Stimulated activated CD8-positive, alpha-beta memory T cell treated with anti-CD3 and anti-CD28 coated beads, Interleukin-15, amount 100 ng/mL, for 4 hours (primary cell): ENCODE data around the gene GBF1.
"Not testable (repeated sequence)": the region's sequence is repeated elsewhere in the genome, so short reads cannot be mapped to it uniquely, and the experiment has no call there.

Experiments used
- DNase-seq, 2 donors: peaks; one replicate each; pipeline ENCODE4 v3.0.0-alpha.2; 2020; ENCODE audit warnings: low read depth in 2 of 2

The GBF1 gene, protein sequence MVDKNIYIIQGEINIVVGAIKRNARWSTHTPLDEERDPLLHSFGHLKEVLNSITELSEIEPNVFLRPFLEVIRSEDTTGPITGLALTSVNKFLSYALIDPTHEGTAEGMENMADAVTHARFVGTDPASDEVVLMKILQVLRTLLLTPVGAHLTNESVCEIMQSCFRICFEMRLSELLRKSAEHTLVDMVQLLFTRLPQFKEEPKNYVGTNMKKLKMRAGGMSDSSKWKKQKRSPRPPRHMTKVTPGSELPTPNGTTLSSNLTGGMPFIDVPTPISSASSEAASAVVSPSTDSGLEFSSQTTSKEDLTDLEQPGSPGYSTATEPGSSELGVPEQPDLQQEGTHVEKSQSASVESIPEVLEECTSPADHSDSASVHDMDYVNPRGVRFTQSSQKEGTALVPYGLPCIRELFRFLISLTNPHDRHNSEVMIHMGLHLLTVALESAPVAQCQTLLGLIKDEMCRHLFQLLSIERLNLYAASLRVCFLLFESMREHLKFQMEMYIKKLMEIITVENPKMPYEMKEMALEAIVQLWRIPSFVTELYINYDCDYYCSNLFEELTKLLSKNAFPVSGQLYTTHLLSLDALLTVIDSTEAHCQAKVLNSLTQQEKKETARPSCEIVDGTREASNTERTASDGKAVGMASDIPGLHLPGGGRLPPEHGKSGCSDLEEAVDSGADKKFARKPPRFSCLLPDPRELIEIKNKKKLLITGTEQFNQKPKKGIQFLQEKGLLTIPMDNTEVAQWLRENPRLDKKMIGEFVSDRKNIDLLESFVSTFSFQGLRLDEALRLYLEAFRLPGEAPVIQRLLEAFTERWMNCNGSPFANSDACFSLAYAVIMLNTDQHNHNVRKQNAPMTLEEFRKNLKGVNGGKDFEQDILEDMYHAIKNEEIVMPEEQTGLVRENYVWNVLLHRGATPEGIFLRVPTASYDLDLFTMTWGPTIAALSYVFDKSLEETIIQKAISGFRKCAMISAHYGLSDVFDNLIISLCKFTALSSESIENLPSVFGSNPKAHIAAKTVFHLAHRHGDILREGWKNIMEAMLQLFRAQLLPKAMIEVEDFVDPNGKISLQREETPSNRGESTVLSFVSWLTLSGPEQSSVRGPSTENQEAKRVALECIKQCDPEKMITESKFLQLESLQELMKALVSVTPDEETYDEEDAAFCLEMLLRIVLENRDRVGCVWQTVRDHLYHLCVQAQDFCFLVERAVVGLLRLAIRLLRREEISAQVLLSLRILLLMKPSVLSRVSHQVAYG (N-terminal part only)

DNA sequence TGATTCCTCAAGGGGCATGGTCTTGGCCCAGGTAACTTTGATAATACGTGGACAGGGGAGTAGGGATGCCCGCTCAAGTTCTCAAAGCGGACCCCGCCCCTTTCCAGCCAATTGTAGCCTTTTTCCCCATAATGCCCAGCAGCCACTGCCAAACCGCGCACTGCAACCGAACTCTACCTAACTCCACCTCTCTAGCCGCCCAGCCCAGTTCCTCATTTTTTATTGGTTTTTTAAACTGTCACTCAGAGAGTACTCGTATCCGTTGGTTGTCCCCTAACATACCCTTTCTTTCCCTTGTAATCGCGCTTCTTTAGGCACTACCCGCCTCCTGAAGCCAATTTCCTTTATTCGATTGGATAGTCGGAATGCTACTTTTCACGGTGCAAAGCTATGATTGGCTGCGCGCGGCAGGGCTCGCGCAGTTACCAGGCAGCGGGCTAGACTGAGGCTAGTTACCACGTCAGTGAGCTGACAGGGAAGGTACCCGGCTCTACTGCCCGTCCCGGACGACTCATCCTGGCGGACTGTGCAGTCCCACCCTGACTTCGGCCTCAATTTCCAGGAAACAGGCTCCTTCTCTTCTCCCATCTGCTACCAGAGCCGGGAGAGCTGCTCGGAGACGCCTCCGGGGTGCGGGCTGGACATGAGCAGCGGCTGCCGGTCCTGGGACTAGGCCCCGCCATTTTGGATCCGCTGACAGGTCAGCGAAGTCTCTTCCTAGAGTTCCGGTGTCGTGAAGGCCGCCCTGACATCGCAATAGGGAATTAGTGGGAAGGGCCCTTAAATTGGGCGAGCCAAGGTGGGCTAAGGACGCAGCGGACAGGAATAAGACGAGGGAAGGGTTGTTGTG, at the start of gene GBF1:
Gene GBF1 (plus strand): TSS at position 451 of the 850 bp plus-strand sequence. CDS start 13,407 bp downstream, outside the sequence.
- DNase-seq, result peak; percentile 74 to 82

DNA sequence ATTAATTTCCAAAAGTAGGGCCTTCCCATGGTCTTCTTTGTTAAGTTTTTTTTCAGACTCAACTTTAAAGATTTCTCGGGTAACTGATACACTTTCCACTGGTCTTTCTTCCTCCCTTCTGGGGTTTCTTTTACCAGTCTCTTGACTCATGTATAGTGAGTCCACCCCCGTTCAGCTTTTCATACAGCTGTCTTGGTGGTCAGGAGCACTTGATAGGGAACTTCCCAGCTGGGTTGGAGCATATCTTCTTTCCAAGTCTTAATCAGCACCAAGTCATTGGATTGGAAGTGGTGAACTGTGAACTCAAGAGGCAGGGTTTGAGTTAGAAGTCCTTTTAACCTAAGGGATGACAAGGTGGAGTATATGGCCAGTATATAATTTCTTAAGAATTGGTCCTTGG, 48.4 kb upstream of the GBF1 start:
- no peak for DNase-seq

DNA sequence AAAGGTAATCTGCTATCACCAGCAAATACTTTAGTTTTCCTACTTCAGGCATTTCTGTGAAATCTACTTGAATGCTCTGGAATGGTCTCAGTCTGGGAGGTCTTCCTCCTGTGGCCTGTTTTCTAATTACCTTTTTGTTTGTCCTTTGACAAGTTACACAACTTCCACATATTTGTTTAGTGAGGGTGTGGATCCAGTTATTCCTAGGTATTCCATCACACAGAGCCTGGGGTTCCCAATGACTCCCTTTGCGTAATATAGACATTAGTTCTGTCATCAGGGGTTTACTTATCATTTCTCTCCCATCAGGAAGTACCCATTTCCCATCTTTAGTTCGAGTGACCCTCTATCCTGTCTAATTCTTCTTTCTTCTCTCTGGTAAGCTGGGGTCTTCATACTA, 47.3 kb upstream of the GBF1 start:
- DNase-seq, result no peak

DNA sequence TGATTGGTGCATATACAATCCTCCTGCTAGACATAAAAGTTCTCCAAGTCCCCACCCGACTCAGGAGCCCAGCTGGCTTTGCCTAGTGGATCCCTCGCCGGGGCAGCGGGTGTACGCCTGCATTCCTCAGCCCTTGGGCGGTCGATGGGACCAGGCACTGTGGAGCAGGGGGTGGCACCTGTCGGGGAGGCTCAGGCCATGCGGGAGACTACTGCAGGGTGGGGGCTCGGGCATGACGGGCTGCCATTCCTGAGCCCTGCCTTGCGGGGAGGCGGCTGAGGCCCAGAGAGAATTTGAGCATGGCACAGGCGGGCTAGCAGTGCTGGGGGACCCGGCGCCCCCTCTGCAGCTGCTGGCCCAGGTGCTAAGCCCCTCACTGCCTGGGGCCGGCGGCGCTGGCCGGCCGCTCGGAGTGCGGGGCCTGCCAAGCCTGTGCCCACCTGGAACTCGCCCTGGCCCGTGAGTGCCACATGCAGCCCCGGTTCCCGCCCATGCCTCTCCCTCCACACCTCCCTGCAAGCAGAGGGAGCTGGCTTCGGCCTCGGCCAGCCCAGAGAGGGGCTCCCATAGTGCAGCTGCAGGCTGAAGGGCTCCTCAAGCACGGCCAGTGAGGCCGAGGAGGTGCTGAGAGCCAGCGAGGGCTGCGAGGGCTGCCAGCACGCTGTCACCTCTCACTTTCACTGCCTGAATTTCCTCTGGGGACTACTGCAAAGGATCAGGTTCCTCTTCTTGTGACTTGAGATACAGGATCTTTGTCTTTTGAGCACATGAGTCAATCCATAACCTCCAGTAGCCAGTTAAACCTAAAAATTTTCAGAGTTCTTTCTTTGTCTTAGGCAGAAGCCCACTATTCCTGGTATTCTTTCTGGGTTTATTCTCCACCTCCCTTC, 44.3 kb upstream of the GBF1 start:
- DNase-seq, result no peak

DNA sequence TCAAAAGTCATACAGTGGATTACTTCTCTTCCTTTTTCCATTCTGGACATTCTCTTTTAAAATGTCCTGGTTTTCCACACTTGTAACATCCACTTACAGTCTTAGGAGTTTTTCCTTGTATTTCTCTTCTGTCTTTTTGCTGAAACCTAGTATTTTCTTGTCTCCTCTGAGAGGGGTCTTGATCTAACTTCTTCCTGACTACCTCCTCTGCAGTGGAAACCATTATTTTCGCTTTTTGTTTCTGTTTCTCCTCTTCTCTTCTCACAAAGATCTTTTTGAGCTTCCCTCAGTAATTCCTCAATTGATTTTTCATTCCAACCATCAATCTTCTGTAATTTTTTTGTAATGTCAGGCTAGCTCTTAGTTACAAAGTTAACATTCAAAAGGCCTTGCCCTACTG, 42.9 kb upstream of the GBF1 start:
- no peak for DNase-seq

DNA sequence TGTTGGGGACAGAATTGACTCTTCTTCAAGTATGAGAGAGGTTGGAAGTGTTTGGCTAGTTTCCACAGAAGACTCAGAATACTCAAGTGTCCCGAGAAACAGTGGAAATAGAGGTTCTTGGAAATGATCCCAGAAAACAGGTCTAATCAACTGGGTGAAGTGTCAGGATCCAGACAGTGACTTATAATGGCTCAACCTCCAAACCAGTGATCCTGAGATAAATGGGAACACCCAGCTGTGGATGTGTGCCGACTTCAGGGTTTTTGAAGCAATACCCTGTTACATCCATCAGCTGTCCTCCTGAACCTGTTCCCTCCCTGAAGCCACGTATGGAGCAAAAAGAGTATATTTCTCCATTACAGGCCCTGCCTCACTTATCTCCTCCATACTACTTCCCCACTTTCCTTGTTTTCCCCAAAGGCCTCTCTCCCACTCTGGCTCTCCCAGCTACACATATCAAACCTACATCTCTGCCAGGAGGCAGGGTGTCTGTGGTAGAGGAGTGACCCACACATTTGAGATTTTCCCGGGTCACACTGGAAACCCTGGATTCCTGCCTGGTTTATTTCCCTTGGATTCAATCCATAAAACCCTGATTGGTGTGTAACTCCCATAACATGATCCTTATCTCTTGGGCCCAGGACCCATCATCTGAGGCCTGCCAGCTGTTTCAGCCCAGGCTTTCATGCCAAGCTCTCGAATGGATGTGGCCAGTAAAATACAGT, 36.9 kb upstream of the GBF1 start:
- no peak for DNase-seq

DNA sequence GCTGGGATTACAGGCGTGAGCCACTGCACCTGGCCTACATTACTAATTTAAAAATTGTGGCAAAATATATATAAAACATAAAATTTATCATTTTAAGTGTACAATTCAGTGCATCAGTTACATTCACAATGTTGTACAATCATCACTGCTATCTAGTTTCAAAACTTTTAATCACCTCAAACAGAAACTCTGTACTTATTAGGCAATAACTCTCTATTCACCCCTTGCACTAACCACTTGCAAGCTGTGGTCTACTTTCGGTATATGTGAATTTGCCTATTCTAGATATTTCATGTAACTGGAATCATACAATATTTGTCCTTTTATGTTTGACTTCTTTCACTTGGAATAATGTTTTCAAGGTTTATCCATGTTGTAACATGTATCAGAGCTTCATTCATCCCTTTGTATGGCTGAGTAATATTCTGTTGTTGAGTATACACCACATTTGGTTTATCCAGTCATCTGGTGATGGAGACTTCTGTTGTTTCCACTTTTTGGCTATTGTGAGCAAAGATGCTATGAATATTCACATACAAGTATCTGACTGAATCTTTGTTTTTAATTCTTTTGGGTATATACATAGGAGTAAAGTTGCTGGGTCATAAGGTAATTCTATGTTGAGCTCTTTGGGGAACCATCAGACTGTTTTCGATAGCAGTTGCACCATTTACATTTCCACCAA, 33.6 kb upstream of the GBF1 start:
- no peak for DNase-seq

DNA sequence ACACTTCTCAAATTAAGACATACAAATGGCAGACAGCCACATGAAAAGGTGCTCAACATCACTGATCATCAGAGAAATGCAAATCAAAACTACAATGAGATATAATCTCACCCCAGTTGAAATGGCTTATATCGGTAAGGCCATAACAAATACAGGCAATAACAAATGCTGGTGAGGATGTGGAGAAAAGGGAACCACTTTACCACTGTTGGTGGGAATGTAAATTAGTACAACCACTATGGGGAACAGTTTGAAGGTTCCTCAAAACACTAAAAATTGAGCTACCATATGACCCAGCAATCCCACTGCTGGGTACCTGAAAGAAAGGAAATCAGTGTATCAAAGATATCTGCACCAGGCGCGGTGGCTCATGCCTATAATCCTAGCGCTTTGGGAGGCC, 31.7 kb upstream of the GBF1 start:
- not testable (repeated sequence) for DNase-seq

DNA sequence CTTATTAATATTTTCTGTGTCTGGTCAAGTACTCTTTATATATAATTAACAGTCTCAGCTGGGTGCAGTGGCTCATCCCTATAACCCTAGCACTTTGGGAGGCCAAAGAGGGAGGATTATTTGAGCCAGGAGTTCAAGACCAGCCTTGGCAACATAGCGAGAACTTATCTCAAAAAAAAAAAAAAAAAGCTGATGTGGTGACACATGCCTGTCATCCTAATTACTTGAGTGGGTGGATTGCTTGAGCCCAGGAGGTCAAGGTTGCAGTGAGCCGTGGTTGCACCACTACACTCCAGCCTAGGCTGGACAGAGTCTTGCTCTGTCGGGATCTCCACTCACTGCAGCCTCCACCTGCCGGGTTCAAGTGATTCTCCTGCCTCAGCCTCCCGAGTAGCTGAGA, 26.0 kb upstream of the GBF1 start:
- DNase-seq, result no peak

DNA sequence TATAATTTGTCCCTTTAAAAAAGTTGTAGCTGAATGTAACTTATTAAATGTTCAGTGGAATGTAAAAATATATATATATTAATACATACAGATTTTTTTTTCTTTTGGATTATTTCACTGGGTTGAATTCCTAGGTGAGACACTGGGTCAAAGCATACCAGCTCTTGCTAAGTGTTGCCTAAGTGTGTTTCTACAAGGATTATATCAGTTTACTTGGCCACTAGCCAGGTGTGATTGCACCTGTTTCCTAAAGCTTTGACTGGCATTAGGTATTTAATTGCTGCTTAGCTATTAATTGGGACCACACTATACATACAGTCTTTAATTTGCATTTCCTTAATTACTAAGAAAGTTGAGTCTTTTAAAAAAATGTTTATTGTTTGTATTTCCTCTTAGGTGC, 24.7 kb upstream of the GBF1 start:
- no peak for DNase-seq

DNA sequence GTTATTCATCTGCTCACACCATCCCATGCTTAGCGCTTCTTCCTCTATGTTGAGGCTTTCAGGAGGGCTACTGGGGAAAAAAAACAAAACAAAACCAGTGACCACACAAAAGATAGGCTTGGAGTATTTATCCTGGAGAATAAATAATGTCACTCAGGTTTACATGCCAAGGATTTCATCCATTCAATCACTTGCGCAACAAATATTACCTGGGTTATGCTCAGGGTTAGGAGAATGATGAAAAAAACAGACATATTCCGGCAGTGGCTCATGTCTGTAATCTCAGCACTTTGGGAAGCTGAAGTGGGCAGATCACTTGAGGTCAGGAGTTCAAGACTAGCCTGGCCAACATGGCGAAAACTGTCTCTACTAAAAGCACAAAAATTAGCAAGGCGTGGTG, 22.5 kb upstream of the GBF1 start:
- no peak for DNase-seq

DNA sequence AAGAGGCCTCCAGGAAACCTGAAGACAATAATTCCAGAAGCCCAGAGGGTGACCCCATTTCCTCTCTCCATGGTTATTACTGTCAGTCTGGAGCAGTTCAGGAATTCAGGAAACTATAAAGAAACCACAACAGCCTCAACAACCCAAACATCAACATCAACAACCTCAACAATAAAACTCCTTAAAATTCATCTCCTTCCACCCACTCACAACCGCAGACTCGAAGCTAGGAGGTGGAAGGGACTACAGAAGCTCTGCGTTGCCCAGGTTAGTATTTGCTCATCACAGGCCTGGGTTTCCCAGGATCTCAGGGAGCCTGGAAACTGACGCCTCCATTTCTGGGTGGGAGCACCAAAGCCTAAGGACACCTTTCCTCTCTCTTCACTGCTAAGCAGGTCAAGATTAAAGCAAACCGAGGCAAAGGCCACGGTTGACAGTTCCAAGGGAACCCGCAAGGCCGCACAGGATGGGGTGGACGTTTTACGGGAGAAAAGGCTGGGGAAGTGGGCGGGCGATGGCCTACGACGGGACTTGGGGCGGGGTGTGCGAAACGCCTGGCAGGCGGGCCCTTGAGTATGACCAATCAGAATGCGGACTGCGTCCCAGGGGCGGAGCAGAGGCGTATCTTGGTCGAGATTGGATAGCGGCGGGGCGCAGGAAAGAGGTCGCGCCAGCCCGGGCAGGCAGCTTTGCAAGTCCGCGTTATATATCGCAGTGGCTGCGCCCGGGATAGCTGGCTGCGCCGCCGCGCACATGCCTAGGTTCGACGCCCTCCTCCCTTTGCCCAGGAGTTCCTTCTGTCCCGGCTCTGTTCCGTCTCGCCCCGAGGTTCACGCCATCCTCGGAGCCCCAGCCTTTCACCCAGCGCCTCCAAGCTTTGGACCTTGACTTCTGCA, 19.4 kb upstream of the GBF1 start, which contains the start of gene ELOVL3:
Gene ELOVL3 (plus strand): TSS at position 654 of the 896 bp plus-strand sequence. CDS start 250 bp downstream, outside the sequence.
- DNase-seq, result peak; percentile 60 to 65

DNA sequence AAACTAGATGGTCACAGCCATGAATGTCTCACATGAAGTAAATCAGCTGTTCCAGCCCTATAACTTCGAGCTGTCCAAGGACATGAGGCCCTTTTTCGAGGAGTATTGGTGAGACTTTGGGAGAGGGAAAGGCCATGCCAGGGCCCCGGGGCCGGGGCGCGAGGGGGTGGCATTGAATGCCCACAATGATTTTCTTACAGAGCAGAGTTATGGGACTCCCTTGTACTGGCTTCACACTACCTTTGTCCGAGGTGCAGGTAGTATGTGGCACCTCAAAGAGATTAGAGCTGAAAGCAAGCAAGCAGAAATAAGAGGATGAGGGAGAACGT, 18.8 kb upstream of the GBF1 start:
- DNase-seq, result no peak

DNA sequence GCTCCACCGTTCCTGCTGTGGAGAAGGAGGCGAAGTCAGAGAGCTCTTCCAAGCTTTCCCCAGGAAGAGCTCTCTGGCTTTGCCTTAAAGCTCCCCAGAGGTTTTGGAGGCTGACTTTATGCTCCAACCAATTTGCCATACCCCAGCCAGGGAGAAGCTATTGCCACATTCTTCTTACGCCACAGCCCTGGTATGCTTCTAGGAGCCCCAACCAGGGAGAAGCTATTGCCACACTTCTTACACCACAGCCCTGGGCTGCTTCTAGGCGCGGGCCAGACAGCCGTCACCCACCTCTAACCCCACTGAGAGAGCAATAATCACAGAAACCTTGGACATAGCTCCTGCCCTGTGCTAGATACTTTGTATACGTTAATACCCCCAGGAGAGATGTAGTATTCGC, 18.3 kb upstream of the GBF1 start:
- no peak for DNase-seq

DNA sequence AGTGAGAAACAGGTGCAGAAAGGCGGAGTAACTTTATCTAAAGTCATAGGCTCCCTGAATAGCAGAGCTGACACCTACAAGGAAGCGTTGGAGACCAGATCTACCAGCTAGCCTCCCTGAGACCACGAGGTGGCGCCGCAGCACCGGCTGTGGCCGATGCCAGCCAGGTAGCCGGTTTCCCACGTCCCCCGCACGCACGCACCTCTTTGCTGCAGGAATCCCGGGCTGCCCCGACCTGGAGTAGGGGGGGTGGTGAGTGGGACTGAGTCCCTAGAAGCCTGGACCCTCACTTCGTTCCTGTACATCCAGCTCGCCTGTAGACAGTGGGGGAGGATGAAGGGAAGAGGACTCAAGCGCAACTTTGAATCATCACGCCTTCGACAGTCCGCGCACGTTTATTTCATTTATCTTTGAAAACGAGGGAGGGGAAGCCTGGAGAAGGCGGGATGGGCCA, 15.5 kb upstream of the GBF1 start:
- DNase-seq, result peak; percentile 63 to 70

DNA sequence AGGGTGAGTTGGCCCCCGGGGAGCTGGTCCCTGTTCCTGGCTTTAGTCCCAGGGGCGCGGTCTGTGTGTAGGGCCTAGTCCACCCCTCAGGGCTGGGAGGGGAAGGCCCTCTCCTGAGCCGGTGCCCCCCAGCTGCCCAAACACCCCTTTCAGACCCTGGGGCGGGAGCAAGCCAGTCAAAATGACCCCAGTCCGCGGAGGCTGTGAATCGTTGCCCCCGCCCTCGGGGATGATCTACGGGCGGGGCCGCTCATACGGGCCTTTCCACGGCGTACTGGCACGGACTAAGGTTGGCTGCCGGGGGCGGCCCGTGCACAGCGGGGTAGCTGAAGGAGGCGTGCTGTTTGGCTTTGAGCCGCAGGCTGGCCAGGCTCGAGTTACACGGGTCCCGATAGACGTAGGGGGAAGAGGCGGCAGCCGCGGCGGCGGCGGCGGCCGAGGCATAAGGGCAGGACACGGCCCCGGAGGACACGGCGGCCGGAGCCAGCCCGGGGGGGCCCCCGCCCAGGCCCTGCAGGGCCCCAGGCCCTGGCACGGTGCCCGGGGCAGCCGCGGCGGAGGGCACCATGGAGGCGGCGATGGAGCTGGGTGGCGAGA, 15.0 kb upstream of the GBF1 start:
- no peak for DNase-seq

DNA sequence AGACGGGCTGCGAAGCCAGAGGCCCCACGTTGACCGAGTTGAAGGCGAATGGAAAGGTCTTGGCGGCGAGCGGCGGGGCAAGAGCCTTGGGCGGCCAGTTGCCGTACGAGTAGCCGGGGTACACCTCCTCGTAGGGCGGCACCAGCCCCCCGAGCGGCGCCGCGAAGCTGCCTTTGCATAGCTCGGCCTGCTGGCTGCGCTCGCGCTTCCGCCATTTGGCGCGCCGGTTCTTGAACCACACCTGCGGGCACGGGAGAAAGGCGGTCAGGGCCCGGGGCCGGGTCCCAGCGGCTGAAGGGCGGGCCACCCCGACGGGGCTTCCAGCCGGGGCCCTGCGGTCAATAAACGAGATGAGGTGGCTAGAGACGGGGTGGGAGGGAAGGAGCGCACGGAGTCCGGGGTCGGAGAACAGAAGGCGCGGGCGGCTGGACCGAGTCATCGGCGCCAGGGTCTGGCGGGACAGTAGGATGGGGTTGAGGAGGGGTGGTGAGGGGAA, 14.4 kb upstream of the GBF1 start:
- DNase-seq, result no peak
